Measurements from ENCODE around the gene F2RL3.

F2RL3 gene

DNA sequence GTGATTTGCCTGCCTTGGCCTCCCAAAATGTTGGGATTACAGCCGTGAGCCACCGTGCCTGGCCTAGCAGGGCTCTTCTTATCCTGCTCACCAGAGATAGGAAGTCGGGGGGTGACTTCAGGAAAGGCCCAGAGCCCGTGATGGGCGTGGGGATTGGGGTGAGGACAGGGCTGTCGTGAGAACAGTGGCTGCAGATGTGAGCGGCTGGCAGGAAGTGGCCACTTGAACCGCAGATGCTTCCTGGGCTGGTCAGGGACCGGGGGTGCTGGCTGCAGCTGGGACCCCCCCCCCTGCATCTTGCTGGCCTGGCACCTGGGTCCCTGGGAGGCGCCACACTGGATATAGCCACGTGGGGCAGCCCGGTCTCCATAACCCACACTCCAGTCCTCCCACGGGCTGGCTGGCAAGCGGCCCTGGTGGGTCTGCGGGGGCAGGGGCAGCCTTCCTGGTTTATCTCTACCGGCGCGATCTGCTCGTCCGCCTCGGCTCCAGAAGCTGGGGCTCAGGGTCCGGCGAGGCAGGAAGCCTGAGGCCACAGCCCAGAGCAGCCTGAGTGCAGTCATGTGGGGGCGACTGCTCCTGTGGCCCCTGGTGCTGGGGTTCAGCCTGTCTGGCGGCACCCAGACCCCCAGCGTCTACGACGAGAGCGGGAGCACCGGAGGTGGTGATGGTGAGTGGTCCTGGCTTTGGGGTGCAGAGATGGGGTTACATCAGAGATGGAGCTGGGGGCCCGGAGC, at the start of gene F2RL3:
Gene F2RL3 (plus strand): TSS at position 371 of the 737 bp plus-strand sequence. CDS start 191 bp downstream, at position 562.
- CTCF ChIA-PET = interaction anchor here (0.6 kb wide), 1 partner anchor 9 kb away, joined by 3 read pairs; no protein-coding TSS in a partner anchor
- peak; percentile 39 for DNase-seq
- Mint-ChIP-seq H3K4me1 (peaks cover 50% of the 10 kb centered on the region), H3K36me3 (no peaks in the 10 kb centered on the region), H3K27me3 (peaks cover 56% of the 10 kb centered on the region), H3K27ac (no peak within 1 kb of the TSS), H3K9me3 (no peaks in the 10 kb centered on the region), H3K4me3 (no peak within 1 kb of the TSS)

DNA sequence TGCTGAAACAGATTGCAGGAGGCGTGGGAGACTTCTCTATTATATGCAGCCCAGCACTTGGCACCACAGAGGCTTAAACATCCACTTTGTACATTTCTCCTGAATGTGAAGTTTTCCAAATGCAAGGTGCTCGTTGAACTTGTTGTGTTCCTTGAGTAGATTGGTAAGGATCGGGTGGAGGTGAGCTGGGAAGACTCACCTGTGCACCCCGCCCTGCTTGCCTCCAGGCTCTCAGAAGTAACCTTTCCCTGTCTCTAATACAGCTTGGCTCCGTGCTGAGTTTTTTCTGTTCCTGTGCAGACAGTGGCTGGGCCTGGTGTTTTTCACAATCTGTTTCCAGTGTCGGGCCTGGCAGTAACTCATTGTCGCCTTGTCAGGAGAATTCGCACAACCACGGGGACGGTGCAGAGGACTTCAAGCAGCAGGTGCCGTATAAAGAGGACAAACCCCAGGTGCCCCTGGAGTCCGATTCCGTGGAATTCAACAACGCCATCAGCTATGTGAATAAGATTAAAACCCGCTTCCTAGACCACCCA, 47.3 kb upstream of the F2RL3 start:
- Mint-ChIP-seq H3K27ac (no peak overlapping the region), H3K4me3 (no peak overlapping the region), H3K27me3 (no peaks in the 10 kb centered on the region), H3K36me3 (peaks cover 23% of the 10 kb centered on the region), H3K9me3 (no peaks in the 10 kb centered on the region), H3K4me1 (no peaks in the 10 kb centered on the region)
- DNase-seq = no peak
- CTCF ChIA-PET = interaction anchor here (0.6 kb wide), 1 partner anchor 16 kb away, joined by 3 read pairs; no protein-coding TSS in a partner anchor

DNA sequence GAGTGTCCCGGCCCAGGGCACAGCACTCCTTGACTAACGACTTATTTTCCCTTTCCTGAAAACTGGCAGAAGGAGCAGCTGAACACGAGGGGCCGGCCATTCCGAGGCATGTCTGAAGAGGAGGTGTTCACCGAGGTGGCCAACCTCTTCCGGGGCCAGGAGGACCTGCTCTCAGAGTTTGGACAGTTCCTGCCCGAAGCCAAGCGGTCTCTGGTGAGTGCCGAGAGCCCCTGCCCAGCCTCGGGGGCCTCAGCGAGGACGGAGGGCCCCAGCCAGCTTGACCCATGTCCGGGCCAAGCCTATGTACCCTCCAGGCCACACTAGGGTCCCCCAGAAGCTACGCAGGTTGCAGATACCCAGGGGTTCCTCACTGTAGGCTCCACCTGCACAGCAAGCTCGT, 41.9 kb upstream of the F2RL3 start:
- no peaks in the 10 kb centered on the region for H3K4me1 Mint-ChIP-seq
- no peak overlapping the region for H3K4me3 Mint-ChIP-seq
- H3K27me3 Mint-ChIP-seq = no peaks in the 10 kb centered on the region
- no peak overlapping the region for H3K27ac Mint-ChIP-seq
- H3K9me3 Mint-ChIP-seq = no peaks in the 10 kb centered on the region
- peaks cover 37% of the 10 kb centered on the region for H3K36me3 Mint-ChIP-seq
- no peak for DNase-seq
- CTCF ChIA-PET = no interaction called here

GRCh38 chr19:16847430-16847829, 41.4 kb upstream of the F2RL3 start:
- Mint-ChIP-seq H3K9me3 (no peaks in the 10 kb centered on the region), H3K27me3 (no peaks in the 10 kb centered on the region), H3K4me1 (no peaks in the 10 kb centered on the region), H3K4me3 (no peak overlapping the region), H3K36me3 (peaks cover 36% of the 10 kb centered on the region), H3K27ac (peak overlapping the region; percentile 15)
- CTCF ChIA-PET = no interaction called here
- DNase-seq = no peak

DNA sequence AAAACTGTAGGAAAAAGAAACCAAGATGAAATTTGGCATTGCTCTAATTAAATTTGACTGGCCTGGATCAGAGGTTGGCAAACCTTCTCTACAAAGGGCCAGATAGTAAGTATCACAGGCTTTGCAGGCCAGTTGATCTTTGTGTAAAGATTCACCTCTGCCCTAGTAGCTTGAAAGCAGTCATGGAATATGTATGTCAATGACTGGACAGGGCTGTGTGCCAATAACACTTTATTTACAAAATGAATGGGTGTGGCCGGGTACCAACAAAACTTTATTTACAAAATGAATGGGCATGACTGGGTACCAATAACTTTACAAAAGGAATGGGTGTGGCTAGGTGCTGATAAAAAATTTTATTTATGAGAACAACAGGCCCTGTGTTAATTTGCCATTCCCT, 39.6 kb upstream of the F2RL3 start:
- no peak for DNase-seq
- no peaks in the 10 kb centered on the region for H3K9me3 Mint-ChIP-seq
- H3K27ac Mint-ChIP-seq = no peak overlapping the region
- H3K4me3 Mint-ChIP-seq = no peak overlapping the region
- no peaks in the 10 kb centered on the region for H3K27me3 Mint-ChIP-seq
- peaks cover 31% of the 10 kb centered on the region for H3K36me3 Mint-ChIP-seq
- CTCF ChIA-PET = no interaction called here
- H3K4me1 Mint-ChIP-seq = no peaks in the 10 kb centered on the region

DNA sequence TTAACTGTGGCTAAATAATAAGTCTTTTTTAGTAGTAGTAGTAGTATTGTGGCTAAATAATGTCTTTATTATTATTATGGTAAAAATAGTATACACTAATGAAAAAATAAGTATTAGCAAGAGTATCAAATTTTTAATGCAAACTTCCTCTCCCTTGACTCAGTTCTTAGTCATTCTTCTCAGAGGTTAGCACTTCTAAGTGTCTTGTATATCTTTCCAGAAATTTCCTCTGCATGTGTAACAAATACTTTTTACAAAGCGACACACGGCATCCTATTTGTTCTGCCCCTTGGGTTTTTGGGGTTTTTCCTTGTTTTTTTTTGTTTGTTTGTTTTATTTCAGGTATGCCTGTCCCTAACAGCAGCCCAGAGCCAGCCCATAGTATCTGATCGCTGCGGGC, 38.7 kb upstream of the F2RL3 start:
- no peak overlapping the region for H3K4me3 Mint-ChIP-seq
- CTCF ChIA-PET = no interaction called here
- no peaks in the 10 kb centered on the region for H3K4me1 Mint-ChIP-seq
- no peaks in the 10 kb centered on the region for H3K9me3 Mint-ChIP-seq
- H3K36me3 Mint-ChIP-seq = peaks cover 33% of the 10 kb centered on the region
- no peak overlapping the region for H3K27ac Mint-ChIP-seq
- no peak for DNase-seq
- no peaks in the 10 kb centered on the region for H3K27me3 Mint-ChIP-seq

DNA sequence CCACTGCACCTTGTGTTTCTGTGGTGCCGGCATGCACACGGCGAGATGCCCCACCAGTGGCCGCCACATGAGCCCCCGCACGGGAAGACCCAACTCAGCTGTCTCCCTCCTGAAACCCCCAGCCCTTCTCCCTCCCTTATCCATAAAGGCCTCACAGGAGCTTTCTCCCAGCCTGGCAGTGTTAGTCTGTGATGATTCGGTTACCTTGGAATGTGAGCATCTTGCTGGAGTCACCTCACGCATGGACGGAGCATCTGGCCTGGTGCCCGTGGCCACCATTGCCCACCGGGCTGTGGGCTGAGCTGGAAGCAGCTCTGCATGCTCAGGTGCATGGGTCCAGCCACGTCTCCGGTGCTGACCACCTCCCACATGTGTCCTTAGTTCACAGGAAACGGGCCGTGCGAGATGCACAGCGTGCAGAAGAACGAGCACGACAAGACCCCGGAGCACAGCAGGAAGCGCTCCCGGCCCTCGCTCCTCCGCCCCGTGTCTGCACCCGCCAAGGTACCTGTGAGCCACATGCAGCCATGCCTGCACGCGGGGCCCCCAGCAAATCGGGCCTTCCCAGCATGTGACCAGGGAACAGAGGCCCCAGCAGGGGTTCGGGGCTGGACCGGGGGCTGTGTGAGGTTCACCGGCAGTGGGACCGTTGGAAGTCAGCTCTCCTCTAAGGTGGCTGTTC, 37.6 kb upstream of the F2RL3 start:
- no peaks in the 10 kb centered on the region for H3K4me1 Mint-ChIP-seq
- CTCF ChIA-PET = no interaction called here
- H3K36me3 Mint-ChIP-seq = peaks cover 27% of the 10 kb centered on the region
- no peaks in the 10 kb centered on the region for H3K9me3 Mint-ChIP-seq
- no peak overlapping the region for H3K4me3 Mint-ChIP-seq
- no peak overlapping the region for H3K27ac Mint-ChIP-seq
- DNase-seq = no peak
- H3K27me3 Mint-ChIP-seq = no peaks in the 10 kb centered on the region

GRCh38 chr19:16853066-16853465, 35.7 kb upstream of the F2RL3 start:
- no peak overlapping the region for H3K27ac Mint-ChIP-seq
- H3K4me3 Mint-ChIP-seq = no peak overlapping the region
- CTCF ChIA-PET = no interaction called here
- H3K36me3 Mint-ChIP-seq = peaks cover 17% of the 10 kb centered on the region
- DNase-seq = no peak
- H3K4me1 Mint-ChIP-seq = no peaks in the 10 kb centered on the region
- H3K9me3 Mint-ChIP-seq = no peaks in the 10 kb centered on the region
- no peaks in the 10 kb centered on the region for H3K27me3 Mint-ChIP-seq

- H3K27me3 Mint-ChIP-seq = no peaks in the 10 kb centered on the region
- H3K4me1 Mint-ChIP-seq = peaks cover 1% of the 10 kb centered on the region
- no peak for DNase-seq
- no peak overlapping the region for H3K27ac Mint-ChIP-seq
- peaks cover 12% of the 10 kb centered on the region for H3K36me3 Mint-ChIP-seq
- H3K4me3 Mint-ChIP-seq = no peak overlapping the region
- no peaks in the 10 kb centered on the region for H3K9me3 Mint-ChIP-seq
- CTCF ChIA-PET = no interaction called here
These were observed 32.7 kb upstream of the F2RL3 start for GRCh38 chr19:16856091-16856490.

- H3K27me3 Mint-ChIP-seq = no peaks in the 10 kb centered on the region
- no peak for DNase-seq
- H3K36me3 Mint-ChIP-seq = peaks cover 17% of the 10 kb centered on the region
- CTCF ChIA-PET = no interaction called here
- no peak overlapping the region for H3K4me3 Mint-ChIP-seq
- no peaks in the 10 kb centered on the region for H3K9me3 Mint-ChIP-seq
- peaks cover 8% of the 10 kb centered on the region for H3K4me1 Mint-ChIP-seq
- H3K27ac Mint-ChIP-seq = no peak overlapping the region
These were observed 29.2 kb upstream of the F2RL3 start for GRCh38 chr19:16859626-16860025.

DNA sequence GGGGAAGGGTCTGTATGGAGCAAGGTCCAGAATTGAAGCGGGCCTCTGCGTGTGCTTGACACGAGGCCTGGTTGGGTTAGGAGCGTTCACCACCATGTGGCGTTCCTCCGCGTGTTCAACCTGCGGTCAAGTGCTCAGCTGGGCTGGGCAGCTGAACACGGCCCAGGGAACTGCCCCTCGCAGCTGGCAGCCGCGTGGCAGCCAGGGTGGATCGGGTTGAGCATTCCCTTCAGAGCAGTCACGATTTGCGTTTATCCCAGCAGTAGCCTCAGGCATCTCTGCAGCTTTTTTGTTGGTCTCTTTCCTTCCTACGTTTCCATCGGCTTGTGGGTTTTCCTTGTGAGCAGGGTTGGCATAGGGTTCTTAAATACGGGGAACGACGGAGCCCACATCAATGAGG, 28.7 kb upstream of the F2RL3 start:
- no peak overlapping the region for H3K27ac Mint-ChIP-seq
- H3K4me1 Mint-ChIP-seq = peaks cover 8% of the 10 kb centered on the region
- H3K36me3 Mint-ChIP-seq = peaks cover 15% of the 10 kb centered on the region
- no peak overlapping the region for H3K4me3 Mint-ChIP-seq
- CTCF ChIA-PET = no interaction called here
- H3K27me3 Mint-ChIP-seq = no peaks in the 10 kb centered on the region
- H3K9me3 Mint-ChIP-seq = no peaks in the 10 kb centered on the region
- no peak for DNase-seq

DNA sequence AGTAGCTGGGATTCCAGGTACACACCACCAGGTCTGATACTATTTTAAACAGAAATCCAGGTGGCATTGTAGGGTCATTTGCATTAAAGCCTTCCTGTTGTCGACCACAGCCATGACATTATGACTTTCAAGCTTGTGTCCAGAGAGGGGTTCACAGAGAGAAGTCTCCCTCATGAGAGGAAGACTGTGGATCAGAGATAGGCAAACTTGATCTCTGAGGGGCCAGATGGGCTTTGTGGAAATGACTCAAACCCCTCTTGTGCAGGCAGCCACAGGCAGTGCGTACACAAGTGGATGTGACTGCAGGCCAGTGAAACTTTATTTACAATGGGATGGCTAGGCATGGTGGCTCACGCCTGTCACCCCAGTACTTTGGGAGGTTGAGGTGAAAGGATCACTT, 27.8 kb upstream of the F2RL3 start:
- CTCF ChIA-PET = no interaction called here
- peak overlapping the region; percentile 24 for H3K27ac Mint-ChIP-seq
- peaks cover 8% of the 10 kb centered on the region for H3K4me1 Mint-ChIP-seq
- DNase-seq = no peak
- no peaks in the 10 kb centered on the region for H3K27me3 Mint-ChIP-seq
- no peak overlapping the region for H3K4me3 Mint-ChIP-seq
- no peaks in the 10 kb centered on the region for H3K9me3 Mint-ChIP-seq
- H3K36me3 Mint-ChIP-seq = peaks cover 15% of the 10 kb centered on the region

- Mint-ChIP-seq H3K9me3 (no peaks in the 10 kb centered on the region), H3K27ac (no peak overlapping the region), H3K4me1 (peaks cover 8% of the 10 kb centered on the region), H3K36me3 (peaks cover 17% of the 10 kb centered on the region), H3K27me3 (no peaks in the 10 kb centered on the region), H3K4me3 (no peak overlapping the region)
- CTCF ChIA-PET = no interaction called here
- no peak for DNase-seq
These were observed 27.0 kb upstream of the F2RL3 start for GRCh38 chr19:16861834-16862233.

GRCh38 chr19:16862826-16863415, 25.9 kb upstream of the F2RL3 start:
- no peak overlapping the region for H3K27ac Mint-ChIP-seq
- peaks cover 8% of the 10 kb centered on the region for H3K4me1 Mint-ChIP-seq
- no peaks in the 10 kb centered on the region for H3K9me3 Mint-ChIP-seq
- no peaks in the 10 kb centered on the region for H3K27me3 Mint-ChIP-seq
- peaks cover 20% of the 10 kb centered on the region for H3K36me3 Mint-ChIP-seq
- no peak for DNase-seq
- CTCF ChIA-PET = no interaction called here
- no peak overlapping the region for H3K4me3 Mint-ChIP-seq

DNA sequence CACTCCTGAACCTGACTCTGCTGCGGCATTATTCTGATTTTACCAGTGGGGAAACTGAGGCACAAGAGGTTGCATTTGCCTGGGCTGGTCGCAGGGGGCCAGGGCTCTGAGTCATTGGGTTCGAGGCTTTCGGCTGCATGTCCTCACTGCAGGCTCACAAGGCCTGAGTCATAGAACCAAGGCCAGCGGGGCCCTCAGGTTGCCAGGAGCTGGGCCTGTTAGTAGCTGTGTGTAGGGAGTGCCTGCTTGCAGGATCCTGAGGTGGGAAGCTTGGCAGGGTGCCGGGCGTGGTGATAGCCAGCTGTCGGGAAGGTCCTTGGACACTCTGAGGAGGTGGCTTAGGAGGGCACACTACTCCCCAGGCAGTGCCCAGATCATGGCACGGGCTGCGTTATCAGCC, 21.6 kb upstream of the F2RL3 start:
- Mint-ChIP-seq H3K36me3 (peaks cover 20% of the 10 kb centered on the region), H3K4me1 (peaks cover 6% of the 10 kb centered on the region), H3K9me3 (no peaks in the 10 kb centered on the region)

More for the DNA sequence above, 21.6 kb upstream of the F2RL3 start:
- Mint-ChIP-seq H3K4me3 (no peak overlapping the region), H3K27me3 (no peaks in the 10 kb centered on the region), H3K27ac (no peak overlapping the region)
- DNase-seq = no peak
- CTCF ChIA-PET = no interaction called here
